GM12891 (cell line): Measurements from ENCODE around the gene PDGFD.
A peak's percentile ranks its signal among the peaks of the same experiment; 100 is the strongest.

ENCODE experiments used
- DNase-seq: peaks from one replicate; pipeline ENCODE4 v3.0.0; 2011; ENCODE audit warnings: low spot score; ENCODE audit not compliant: insufficient read length
- FAIRE-seq: peaks from 2 replicates; lab custom pipeline; 2011; peaks lifted over from hg19 to GRCh38; lab: Jason Lieb, UNC
- PAX5 ChIP-seq: IDR thresholded peaks from 2 replicates; pipeline ENCODE4 v1.6.1; 2011; ENCODE audit warnings: low read length, moderate library complexity, mild to moderate bottlenecking; ENCODE audit not compliant: insufficient read depth, severe bottlenecking
- POLR2A ChIP-seq: IDR thresholded peaks from 2 replicates; pipeline ENCODE4 v1.6.1; 2011; ENCODE audit warnings: low read depth, low read length, control low read depth
- POLR2AphosphoS5 ChIP-seq: IDR thresholded peaks from 2 replicates; pipeline ENCODE4 v1.6.1; 2011; ENCODE audit warnings: low read depth, low read length, control low read depth
- POU2F2 ChIP-seq: IDR thresholded peaks from 2 replicates; pipeline ENCODE4 v1.6.1; 2011; ENCODE audit warnings: low read depth, mild to moderate bottlenecking, control low read depth, low read length, moderate library complexity
- SPI1 ChIP-seq: IDR thresholded peaks from 2 replicates; pipeline ENCODE4 v1.6.1; 2011; ENCODE audit warnings: low read depth, low read length, control low read depth
- TAF1 ChIP-seq: IDR thresholded peaks from 2 replicates; pipeline ENCODE4 v1.6.1; 2011; ENCODE audit warnings: low read depth, low read length, control low read depth

Gene PDGFD

DNA sequence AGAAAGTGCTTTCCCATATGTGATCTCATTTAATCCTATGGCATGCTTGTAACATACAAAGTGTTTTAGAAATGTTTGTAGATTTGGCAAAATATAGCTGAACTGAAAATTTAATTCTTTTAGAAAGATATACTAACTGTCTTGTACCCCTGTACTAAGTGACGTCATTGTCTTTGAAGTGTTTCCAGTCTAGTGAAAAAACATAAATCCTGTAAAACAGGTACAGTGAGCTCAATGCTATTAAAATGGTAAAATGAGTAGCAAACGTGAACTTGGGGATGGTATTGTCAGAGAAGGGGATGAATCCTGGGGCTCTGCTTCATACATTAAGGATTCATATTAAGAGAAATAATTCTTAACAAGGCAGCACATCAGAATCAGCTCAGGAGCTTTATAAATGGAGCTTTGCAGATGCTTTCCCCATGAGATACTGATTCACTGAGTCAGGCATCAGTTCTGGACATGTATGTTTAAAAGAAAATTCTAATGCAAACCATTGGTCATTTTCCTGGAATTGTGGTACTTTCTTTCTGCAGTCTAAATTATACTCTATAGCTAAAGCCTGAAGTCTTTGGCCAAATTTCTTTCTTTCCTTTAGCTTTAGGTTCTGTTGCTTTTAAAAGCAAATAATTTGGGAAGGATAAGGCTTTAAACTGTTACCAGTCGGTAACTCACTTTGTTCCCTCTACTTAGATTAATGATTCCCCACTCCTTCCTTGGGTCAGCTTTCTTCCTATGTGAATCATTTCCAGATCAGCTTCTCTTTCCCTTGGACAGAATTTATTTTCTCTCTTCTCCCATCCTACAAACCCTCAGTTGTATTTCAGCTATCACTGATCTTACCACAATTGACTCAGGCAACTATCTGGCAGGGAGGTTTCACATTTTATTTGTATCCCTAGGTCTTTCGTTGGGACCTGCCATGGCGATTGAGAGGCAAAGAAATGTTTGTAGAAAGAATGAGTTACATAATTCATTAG lies 185.0 kb downstream of the PDGFD start:
- TF ChIP-seq PAX5, result no peak
- TF ChIP-seq TAF1, result no peak
- TF ChIP-seq SPI1, result no peak
- no peak for TF ChIP-seq POLR2A
- no peak for TF ChIP-seq POLR2AphosphoS5
- no peak for TF ChIP-seq POU2F2
- FAIRE-seq (no peak), DNase-seq (no peak)

DNA sequence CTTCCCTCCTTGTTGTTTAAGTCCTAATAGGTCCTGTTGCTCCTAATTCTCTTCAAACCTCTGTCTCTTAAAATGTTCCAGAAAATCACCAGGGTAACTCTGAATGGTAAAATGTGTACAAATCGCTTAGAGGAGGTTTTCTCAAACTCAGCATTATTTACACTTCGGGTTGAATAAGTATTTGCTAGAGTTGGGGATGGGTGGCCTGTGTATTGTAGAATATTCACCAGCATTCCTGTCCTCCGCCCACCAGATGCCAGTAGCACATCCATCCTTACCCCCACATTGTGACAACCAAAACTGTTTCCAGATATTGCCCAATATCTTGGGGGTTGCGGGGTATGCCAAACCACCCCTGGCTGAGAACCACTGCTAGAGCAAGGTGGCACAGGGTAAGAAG lies 191.9 kb downstream of the PDGFD start:
- DNase-seq, result no peak
- FAIRE-seq, result no peak
- TF ChIP-seq POU2F2 (no peak), POLR2AphosphoS5 (no peak), POLR2A (no peak), SPI1 (no peak), PAX5 (no peak), TAF1 (no peak)

DNA sequence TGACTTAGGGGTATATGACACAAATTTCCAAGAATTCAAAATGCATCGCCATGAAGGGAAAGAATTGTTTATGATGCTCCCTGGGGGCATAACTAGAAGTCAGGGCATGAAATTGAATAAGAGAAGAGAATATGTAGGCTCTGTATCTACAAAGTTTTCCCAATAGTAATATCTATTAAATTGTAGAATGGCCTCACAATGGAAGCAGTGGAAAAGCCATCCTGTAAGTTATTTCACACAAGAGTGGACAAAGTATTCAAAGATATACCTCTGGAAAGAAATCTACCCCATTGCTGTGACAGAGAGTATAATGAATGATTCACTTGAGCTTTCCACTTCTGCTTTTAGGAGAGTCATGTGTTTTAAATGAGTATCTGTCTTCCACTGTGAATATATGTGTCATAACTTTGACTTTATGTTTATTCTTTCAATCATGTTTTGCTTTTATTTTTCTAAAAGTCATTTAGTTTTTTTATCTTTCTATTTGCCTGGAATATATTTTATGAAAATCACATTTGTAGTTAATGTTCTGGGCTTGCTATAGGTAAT lies 193.2 kb downstream of the PDGFD start:
- peak; percentile 72 for TF ChIP-seq SPI1
- TF ChIP-seq POU2F2, result no peak
- TF ChIP-seq PAX5, result no peak
- FAIRE-seq (no peak), DNase-seq (no peak)

DNA sequence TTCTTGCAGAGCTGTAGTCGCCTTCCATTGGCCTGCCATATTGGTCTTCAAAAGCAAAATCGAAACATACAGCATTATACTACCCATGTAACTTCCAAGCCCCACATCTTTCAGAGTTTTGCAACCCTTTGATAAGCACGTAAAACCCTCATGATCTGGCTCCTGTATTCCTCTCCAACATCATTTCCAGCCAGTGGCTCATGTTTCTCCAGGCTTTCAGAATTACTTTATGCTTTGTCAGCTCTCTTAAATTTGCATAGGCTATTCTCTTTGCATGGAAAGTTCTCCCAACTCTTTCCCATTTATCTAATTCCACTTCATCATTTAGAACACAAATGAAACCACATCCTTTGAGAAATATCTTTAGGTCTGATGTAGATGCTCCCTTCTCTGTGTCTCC lies 195.3 kb downstream of the PDGFD start:
- TF ChIP-seq SPI1 (no peak), TAF1 (no peak), POLR2A (no peak), POLR2AphosphoS5 (no peak), POU2F2 (no peak), PAX5 (no peak)
- FAIRE-seq, result no peak
- DNase-seq, result no peak

DNA sequence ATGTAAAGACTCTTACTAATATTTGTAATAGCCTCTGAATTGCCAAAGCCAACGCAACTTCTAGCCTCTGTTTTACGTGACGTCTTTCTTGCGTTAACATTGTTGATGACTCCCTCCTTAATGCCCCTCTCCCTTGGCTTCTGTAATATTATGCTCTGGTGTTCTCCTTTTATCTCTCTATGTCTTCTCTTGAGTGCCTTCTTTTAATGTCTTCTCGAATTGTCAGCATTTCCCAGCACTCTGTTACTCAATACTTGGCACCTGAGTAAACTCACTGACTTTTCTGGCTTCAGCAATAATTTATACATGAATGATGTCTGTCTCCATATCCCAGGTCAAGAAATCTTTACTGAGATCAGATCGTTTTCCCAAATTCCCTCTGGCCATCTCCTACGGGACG lies 196.0 kb downstream of the PDGFD start:
- FAIRE-seq, result no peak
- no peak for DNase-seq
- TF ChIP-seq SPI1, result no peak
- TF ChIP-seq POLR2AphosphoS5, result no peak
- no peak for TF ChIP-seq POU2F2
- no peak for TF ChIP-seq TAF1
- TF ChIP-seq POLR2A, result no peak
- TF ChIP-seq PAX5, result no peak

DNA sequence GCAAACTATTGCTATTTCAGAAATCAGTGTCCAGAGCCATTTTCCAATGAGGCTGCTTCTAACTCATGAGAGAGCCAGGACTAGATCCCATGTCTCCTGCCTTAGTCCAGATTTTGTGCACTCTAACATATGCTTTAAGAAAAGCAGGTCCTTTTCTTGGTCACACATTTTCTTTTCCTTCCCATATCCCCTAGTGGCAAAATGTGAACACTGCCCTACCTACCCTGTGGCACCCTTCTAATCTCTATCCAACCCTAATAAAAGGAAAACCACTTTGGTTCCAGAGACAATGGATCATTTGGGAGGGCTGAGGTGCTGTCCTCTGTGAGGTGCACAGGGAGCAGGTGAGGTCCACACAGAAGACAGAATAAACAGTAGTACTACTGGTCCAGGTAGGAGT lies 199.6 kb downstream of the PDGFD start:
- TF ChIP-seq POU2F2 (no peak), PAX5 (no peak), TAF1 (no peak), POLR2A (no peak), POLR2AphosphoS5 (no peak), SPI1 (no peak)
- DNase-seq (no peak), FAIRE-seq (no peak)

DNA sequence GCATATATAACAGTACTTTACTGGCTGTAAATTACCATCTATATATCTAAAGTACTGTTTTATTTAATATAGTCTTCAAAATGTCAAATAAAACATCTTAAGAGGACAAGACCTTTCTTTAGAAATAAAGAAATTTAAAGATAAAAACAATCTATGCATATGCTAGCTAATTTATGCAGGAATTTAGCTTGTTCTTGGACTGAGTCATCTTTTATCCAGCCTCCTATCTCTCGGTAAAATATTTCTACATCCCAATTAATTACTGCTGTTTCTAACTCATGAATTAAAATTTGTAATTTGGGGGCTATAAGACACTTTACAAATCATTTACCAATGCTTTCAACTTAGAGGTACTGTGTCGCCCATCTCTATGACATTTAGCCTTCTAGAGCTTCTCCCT lies 200.3 kb downstream of the PDGFD start:
- TF ChIP-seq PAX5 (no peak), POU2F2 (no peak), POLR2AphosphoS5 (no peak)
- FAIRE-seq, result no peak
- no peak for DNase-seq

DNA sequence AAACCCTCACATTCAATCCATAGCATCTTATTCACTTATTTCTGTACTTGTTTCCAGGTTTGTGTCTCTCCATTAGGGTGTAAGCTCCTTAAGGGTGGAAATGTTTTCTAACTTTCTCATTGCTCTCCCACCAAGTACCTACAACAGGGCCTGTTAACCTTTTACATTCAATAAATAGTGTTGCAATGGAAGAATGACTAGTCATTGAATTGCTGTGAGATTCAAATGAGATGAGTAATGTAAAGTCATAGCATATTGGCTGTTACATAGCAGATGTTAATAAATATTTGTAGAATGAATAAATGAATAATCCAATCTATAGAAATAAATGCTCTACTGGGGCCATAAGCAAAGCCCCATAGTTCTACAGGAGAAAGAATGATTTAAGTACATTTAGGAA lies 202.9 kb downstream of the PDGFD start:
- TF ChIP-seq POLR2AphosphoS5 (no peak), PAX5 (no peak), TAF1 (no peak), SPI1 (no peak), POLR2A (no peak)
- no peak for FAIRE-seq
- DNase-seq, result no peak

DNA sequence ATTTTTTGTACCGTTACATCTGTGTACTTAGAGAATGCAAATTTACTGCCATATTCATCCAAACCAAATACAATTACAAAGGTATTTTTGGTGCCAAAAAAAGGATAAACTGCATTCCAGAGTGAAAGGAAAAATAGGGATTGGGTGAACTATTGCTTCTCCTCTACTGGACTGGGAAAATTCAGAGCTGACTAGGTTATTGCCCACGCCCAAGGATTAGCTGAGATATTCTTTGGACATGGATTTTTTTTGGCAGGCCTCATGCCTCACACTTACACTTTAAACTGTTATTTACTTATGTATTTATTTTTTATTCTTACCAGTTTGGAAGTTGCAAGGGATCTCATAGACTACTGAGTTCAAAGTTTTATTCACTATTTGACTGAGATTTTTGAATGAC lies 203.8 kb downstream of the PDGFD start:
- DNase-seq (no peak), FAIRE-seq (no peak)
- TF ChIP-seq POLR2AphosphoS5, result no peak
